SH-SY5Y (cell line): ENCODE data around the gene NOP16.

Source experiments
- GATA2 ChIP-seq: IDR thresholded peaks from 2 replicates; pipeline ENCODE4 v1.6.1; 2011; ENCODE audit warnings: mild to moderate bottlenecking, low read depth, low read length
- GATA3 ChIP-seq: IDR thresholded peaks from 2 replicates; pipeline ENCODE4 v1.6.1; 2011; ENCODE audit warnings: low read depth, mild to moderate bottlenecking, low read length, moderate library complexity

DNA sequence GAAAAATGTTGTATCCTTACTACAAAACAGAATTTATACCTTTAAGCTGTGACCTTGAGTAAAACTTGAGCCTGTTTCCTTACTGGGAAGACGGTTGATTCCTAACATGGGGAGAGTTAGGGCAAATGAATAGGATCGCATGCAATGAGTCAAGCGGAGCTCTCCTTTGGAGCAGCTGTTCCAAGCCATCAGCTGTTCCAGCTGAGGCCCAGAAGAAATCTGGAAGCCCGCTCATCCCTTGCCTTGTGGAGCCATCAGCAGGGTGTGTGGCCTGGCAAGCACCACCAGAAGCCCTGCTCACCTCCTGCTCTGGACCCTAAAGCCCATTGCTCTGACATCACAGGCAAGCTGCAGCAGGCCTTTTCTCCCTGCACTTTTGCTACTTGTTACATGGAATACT is 34.9 kb downstream of the NOP16 start:
- TF ChIP-seq GATA2 (no peak), GATA3 (no peak)
